Mucosa of stomach (tissue), 1 donor: ENCODE measurements around the gene GPRC5D.

Source experiments
- H3K27me3 ChIP-seq: one replicate; pipeline ENCODE4 v1.7.0; 2013; ENCODE audit warnings: mild to moderate bottlenecking, low read length; ENCODE audit not compliant: control insufficient read depth, insufficient read depth
- H3K36me3 ChIP-seq: one replicate; pipeline ENCODE4 v1.7.0; 2013; ENCODE audit warnings: low read length; ENCODE audit not compliant: control insufficient read depth, insufficient read depth
- H3K4me1 ChIP-seq: one replicate; pipeline ENCODE4 v1.7.0; 2013; ENCODE audit warnings: mild to moderate bottlenecking, low read length; ENCODE audit not compliant: control insufficient read depth, insufficient read depth
- H3K4me3 ChIP-seq: one replicate; pipeline ENCODE4 v1.7.0; 2013; ENCODE audit warnings: low read length
- H3K9ac ChIP-seq: one replicate; pipeline ENCODE4 v1.7.0; 2013; ENCODE audit warnings: mild to moderate bottlenecking, low read length, moderate library complexity
- H3K9me3 ChIP-seq: one replicate; pipeline ENCODE4 v1.7.0; 2013; ENCODE audit warnings: mild to moderate bottlenecking, low read length, moderate library complexity; ENCODE audit not compliant: control insufficient read depth
- donor health status: Pancreatic carcinoma.

Gene GPRC5D

DNA sequence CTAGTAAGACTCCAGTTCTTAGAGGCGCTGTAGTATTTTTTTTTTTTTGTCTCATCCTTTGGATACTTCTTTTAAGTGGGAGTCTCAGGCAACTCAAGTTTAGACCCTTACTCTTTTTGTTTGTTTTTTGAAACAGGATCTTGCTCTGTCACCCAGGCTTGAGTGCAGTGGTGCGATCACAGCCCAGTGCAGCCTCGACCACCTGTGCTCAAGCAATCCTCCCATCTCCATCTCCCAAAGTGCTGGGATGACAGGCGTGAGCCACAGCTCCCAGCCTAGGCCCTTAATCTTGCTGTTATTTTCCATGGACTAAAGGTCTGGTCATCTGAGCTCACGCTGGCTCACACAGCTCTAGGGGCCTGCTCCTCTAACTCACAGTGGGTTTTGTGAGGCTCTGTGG, 39.3 kb downstream of the GPRC5D start:
- Histone ChIP-seq H3K9ac (no peak overlapping the region), H3K4me3 (no peak overlapping the region), H3K9me3 (no peaks in the 10 kb centered on the region), H3K27me3 (no peaks in the 10 kb centered on the region), H3K4me1 (peaks cover 6% of the 10 kb centered on the region), H3K36me3 (peaks cover 7% of the 10 kb centered on the region)

DNA sequence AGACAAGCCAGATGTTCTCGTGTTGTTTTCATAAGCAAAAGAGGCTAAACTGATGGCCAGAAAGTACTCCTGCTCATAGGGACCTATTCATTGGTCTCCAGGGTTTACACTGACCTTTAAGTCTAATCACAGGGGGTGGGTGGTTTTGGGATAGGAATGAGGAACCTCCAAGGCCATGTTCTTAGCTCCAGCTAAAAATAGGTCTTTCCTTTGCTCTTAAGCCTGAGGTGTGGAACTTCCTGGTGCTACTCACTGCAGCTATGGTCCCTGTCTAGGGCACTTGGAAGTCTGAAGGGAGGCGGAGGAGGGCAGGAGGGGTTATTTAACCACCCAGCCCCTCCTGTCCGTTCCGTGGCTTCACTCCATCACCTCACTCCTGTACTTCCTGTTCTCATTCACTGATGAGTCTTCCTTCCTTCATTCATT, 42.0 kb downstream of the GPRC5D start:
- H3K36me3 ChIP-seq, result peaks cover 7% of the 10 kb centered on the region
- no peaks in the 10 kb centered on the region for H3K9me3 ChIP-seq
- H3K27me3 ChIP-seq, result no peaks in the 10 kb centered on the region
- no peaks in the 10 kb centered on the region for H3K4me1 ChIP-seq
- no peak overlapping the region for H3K4me3 ChIP-seq
- no peak overlapping the region for H3K9ac ChIP-seq

DNA sequence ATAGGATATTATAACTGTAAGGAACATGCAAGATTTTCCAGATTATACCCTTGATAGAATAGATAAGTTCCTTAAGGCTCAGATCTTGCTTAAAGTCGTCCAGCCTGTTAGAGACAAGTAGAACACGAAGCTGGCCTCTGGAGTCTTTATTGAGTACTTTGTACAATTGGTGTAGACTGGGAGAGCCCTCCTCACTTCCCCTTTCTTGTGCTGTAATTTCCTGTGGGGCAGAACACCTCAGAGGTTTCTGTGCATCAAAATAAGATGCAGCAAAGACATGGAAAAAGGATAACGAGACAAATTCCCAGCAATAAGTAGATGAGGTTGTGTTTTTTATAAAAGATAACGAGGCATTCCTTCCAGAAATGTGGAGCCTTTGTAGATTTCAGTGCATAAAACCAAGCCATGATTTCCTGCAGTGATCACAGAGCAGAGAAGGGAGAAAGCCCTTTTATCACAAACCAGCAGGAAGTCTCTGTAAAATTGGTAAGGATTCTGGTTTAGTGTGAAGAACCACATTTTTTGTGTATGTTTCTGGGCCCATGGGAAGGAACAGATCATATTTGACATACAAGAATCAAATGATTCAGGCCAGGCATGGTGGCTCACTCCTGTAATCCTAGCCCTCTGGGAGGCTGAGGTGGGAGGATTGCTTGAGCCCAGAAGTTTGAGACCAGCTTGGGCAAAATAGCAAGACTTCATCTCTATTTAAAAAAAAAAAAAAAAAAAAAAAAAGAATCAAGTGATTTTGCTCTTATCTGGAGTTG, 42.6 kb downstream of the GPRC5D start:
- no peaks in the 10 kb centered on the region for H3K9me3 ChIP-seq

DNA sequence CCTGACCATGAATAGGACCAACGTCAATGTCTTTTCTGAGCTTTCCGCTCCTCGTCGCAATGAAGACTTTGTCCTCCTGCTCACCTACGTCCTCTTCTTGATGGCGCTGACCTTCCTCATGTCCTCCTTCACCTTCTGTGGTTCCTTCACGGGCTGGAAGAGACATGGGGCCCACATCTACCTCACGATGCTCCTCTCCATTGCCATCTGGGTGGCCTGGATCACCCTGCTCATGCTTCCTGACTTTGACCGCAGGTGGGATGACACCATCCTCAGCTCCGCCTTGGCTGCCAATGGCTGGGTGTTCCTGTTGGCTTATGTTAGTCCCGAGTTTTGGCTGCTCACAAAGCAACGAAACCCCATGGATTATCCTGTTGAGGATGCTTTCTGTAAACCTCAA, 43.3 kb downstream of the GPRC5D start:
- Histone ChIP-seq H3K9me3 (no peaks in the 10 kb centered on the region), H3K27me3 (no peaks in the 10 kb centered on the region), H3K9ac (no peak overlapping the region), H3K4me3 (no peak overlapping the region), H3K36me3 (peaks cover 7% of the 10 kb centered on the region), H3K4me1 (peaks cover 7% of the 10 kb centered on the region)

More for the DNA sequence above, 42.6 kb downstream of the GPRC5D start:
- Histone ChIP-seq H3K9ac (no peak overlapping the region), H3K27me3 (no peaks in the 10 kb centered on the region), H3K4me1 (peaks cover under 1% of the 10 kb centered on the region), H3K36me3 (peaks cover 7% of the 10 kb centered on the region), H3K4me3 (no peak overlapping the region)

DNA sequence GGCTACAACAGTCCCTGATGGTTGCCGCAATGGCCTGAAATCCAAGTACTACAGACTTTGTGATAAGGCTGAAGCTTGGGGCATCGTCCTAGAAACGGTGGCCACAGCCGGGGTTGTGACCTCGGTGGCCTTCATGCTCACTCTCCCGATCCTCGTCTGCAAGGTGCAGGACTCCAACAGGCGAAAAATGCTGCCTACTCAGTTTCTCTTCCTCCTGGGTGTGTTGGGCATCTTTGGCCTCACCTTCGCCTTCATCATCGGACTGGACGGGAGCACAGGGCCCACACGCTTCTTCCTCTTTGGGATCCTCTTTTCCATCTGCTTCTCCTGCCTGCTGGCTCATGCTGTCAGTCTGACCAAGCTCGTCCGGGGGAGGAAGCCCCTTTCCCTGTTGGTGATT, 43.7 kb downstream of the GPRC5D start:
- no peaks in the 10 kb centered on the region for H3K9me3 ChIP-seq
- no peaks in the 10 kb centered on the region for H3K27me3 ChIP-seq
- no peak overlapping the region for H3K4me3 ChIP-seq
- H3K9ac ChIP-seq, result no peak overlapping the region
- peaks cover 7% of the 10 kb centered on the region for H3K36me3 ChIP-seq
- H3K4me1 ChIP-seq, result peaks cover 12% of the 10 kb centered on the region

DNA sequence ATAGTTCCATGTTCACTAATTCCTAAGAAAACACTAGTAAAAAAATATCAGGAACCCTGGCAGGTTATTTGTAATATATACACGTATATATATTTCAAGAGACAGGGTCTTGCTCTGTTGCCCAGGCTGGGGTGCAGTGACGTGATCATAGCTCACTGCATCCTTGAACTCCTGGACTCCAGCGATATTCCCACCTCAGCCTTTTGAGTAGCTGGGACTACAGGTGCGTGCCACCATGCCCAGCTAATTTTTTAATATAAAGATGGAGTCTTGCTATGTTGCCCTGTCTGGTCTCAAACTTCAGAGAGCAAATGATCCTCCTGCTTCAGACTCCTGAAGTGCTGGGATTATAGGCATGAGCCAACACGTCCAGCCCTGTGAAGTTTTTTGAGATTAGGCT, 44.4 kb downstream of the GPRC5D start:
- Histone ChIP-seq H3K9ac (no peak overlapping the region), H3K27me3 (no peaks in the 10 kb centered on the region), H3K36me3 (peaks cover under 1% of the 10 kb centered on the region), H3K4me3 (no peak overlapping the region), H3K4me1 (peaks cover 12% of the 10 kb centered on the region), H3K9me3 (no peaks in the 10 kb centered on the region)

DNA sequence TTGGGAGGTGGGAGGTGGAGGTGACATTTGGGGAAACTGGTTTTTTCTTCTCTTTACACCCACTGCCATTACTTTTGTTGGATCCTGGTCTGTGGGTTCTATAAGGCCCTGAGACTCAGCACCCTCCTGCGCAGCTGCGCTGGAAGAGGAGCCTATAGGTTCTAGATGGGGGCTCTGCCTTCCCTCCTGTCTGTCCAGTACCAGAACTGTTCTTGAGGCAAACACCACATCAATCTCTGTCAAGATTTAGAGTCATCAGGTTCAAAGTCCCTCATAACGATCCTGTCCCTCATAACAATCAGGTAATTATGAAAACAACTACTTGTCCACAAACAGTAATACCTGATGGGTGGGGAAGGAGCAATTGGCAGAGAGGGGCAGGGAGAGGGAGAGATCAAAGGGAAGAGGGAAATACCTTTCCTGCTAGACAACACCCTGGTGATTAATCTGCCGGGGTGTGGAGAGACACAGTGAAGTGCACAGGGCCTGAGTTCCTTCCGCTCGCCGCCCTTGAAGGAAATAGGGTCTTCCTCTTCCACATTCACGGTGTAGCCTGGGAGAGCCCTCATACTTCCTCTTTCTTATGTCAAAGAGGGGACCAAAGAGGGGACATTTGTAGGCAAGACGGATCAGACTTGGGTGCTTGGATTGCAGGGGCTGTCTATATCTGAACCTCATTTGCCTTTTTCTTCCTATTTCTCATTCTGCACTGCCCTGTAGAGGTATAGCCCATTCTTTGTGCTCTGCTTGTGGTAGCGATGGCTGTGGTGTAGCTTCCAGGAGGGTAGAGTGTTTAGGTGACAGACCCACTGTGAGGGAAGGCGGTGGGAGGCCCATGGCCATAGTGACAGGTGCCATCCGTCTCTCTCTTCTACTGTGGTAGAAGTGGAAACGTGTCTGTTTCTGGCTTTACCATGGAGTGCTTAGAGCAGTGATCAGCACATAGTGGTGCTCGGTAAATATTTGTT, 48.0 kb downstream of the GPRC5D start:
- H3K9ac ChIP-seq, result peak overlapping the region; percentile 2
- peaks cover 28% of the 10 kb centered on the region for H3K4me1 ChIP-seq
- no peaks in the 10 kb centered on the region for H3K9me3 ChIP-seq
- H3K27me3 ChIP-seq, result no peaks in the 10 kb centered on the region
- H3K36me3 ChIP-seq, result no peaks in the 10 kb centered on the region
- no peak overlapping the region for H3K4me3 ChIP-seq

DNA sequence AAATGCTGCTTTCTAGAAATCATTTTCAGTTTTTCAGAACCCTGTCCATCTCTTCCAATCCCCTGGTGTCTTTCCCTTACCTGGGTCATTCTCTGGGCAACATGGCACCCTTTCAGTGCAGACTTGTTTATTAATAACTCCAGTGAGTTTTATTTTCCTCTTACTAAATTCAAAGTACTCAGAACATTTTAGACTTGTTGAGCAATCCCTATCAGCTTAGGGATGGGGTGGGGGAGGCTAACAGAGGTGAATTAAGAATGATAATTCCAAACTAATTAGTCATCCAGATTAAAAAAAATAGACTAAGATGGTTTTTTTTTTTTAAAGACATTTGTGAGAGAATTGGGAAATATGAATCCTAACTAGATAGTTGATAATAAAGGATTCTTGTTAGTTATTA, 49.9 kb downstream of the GPRC5D start:
- no peak overlapping the region for H3K4me3 ChIP-seq
- H3K9me3 ChIP-seq, result no peaks in the 10 kb centered on the region
- no peaks in the 10 kb centered on the region for H3K27me3 ChIP-seq
- H3K9ac ChIP-seq, result no peak overlapping the region
- H3K4me1 ChIP-seq, result peaks cover 28% of the 10 kb centered on the region
- no peaks in the 10 kb centered on the region for H3K36me3 ChIP-seq

DNA sequence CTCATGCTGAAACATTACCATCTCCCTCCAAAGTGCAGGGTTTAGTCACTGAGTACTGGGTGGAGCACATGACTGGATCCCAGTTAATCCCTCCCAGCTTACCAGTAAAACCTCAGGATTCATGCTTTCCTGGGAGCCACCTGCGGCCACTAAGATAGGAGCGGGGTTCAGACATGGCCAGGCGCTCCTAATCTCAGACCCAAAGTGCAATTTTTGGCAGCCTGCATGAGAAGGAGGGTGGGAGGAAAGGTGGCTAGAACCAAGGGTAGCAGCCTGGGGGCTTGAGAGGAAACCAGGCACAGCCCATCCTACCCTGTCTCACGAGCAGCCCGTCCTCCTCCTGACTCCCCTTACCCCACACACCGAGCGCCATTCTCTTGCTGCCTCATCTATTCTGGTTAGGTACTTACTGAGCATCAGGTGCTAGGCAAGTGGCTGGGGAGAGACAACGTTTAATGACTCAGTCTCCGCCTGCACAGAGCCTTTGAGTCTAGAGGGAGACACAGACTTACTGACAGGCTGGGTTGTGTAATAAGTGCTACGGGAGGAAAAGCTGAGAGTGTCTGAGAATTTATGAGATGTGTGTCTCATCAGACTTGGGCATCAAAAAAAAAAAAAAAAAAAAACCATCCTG, 50.7 kb downstream of the GPRC5D start:
- H3K4me3 ChIP-seq, result no peak overlapping the region
- H3K27me3 ChIP-seq, result no peaks in the 10 kb centered on the region
- H3K9ac ChIP-seq, result peak overlapping the region; percentile 5
- H3K4me1 ChIP-seq, result peaks cover 28% of the 10 kb centered on the region
- H3K9me3 ChIP-seq, result no peaks in the 10 kb centered on the region
- no peaks in the 10 kb centered on the region for H3K36me3 ChIP-seq

DNA sequence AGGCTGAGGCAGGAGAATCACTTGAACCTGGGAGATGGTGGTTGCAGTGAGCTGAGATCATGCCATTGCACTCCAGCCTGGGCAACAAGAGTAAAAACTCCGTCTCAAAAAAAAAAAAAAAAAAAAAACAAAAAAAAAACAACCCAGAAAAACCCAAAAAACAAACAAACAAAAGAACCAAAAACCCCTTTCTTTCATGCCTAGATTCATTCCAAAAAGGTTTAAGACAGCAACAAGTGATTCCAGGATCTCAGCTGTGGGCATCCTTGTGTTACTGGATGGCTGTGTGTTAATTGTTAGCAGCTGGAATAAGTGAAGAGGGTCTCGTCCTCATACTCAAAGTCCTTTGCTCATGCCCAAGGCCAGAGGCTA, 51.2 kb downstream of the GPRC5D start:
- Histone ChIP-seq H3K9me3 (no peaks in the 10 kb centered on the region), H3K9ac (peak overlapping the region; percentile 5), H3K4me3 (no peak overlapping the region), H3K27me3 (no peaks in the 10 kb centered on the region), H3K36me3 (no peaks in the 10 kb centered on the region), H3K4me1 (peaks cover 28% of the 10 kb centered on the region)

DNA sequence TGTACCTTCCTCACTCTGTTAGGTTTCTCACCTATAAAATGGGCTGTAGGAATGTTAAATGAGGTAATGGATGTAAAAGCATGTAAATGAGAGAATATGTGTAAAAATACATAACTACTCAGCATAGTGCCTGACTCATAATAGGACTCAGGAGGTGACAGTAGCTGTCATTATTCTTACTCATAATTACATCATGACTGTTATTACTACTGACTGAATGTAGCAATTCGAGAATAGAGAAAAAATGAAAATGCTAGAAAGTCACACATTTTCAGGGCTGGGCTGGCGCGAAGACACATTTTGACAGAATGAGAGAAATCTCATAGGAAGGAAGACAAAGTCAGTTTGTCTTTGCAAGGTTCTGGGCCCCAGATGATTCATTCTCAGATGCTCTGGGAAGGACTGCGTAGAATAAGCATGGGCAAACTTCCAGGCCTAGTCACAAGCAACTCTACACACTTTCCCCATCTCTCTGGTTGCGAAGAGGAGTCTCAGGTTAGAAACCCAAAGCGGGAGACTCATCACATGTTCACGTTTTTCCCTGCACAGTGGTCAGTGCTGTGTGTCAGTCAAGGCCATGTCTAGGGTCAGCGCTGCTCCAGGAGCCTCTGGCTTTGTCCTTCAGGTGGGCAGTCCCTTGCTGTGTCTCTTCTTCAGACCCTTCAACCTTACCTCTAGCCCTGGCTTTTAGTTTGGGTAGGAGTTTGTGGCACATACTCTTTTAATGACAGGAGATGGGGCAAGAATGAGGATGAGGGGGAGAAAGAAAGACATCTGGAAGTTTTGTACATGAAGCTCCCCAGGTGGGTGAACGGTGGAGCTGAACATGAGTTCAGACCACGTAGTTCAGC, 52.2 kb downstream of the GPRC5D start:
- Histone ChIP-seq H3K9me3 (no peaks in the 10 kb centered on the region), H3K4me3 (no peak overlapping the region), H3K27me3 (no peaks in the 10 kb centered on the region), H3K4me1 (peaks cover 28% of the 10 kb centered on the region), H3K9ac (no peak overlapping the region), H3K36me3 (no peaks in the 10 kb centered on the region)
